ENCODE results near the gene HSPA12A.

Gene HSPA12A

DNA sequence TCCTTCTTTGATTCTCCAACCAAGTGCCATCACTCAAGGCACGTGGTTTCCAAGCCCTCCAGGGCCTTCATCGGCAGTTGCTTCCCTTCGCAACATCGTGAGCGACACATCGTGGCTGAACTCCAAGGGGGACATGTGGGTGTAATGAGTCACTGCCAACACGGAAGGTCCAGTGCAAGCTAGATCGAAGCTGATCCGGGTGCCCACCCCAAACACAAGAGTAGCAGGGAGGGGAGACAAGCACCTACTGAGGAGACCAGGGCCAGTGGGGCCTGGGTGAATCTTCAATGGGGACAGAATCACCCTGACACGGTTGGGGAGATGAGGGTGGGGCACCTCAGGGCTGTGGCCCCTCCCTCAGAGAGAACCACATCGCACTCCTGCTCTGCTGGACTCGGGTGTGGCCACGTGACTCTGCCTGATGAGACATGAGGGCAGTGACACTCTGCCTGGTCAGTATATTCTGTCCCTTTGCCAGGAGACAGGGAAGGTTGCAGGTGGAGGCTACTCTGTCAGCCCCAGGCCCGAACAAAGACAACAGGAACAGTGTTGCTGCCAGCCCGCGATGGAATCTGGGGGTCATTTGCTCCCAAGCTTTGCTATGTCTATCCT lies 36.8 kb upstream of the HSPA12A start:
- Histone ChIP-seq H3K14ac (ENCODE audit: low read length) (no peak overlapping the region), H2BK5ac (ENCODE audit: low read length) (no peak overlapping the region), H4K91ac (ENCODE audit: low read depth, low read length, poor library complexity) (no peak overlapping the region), H3K27me3 (ENCODE audit: control insufficient read depth in 3 of 3, insufficient read depth in 3 of 3, low read depth in 1 of 3, low read length in 3 of 3) (peaks cover 0 to 4% (median 0%) of the 10 kb centered on the region in 3 experiments), H3K4me2 (ENCODE audit: insufficient read depth, low read length, poor library complexity, severe bottlenecking) (no peak overlapping the region), H3K27ac (replicated peaks; ENCODE audit: low read length) (no peak overlapping the region), H2AK5ac (ENCODE audit: low read depth, low read length) (no peak overlapping the region), H2AFZ (ENCODE audit: low read length) (no peak overlapping the region), H4K8ac (ENCODE audit: low read depth, low read length) (no peak overlapping the region), H2BK12ac (ENCODE audit: low read length) (peak overlapping the region; percentile 68), H3K36me3 (replicated peaks in 1 of 2; ENCODE audit: control insufficient read depth in 2 of 2, insufficient read depth in 2 of 2, low read length in 2 of 2) (no peaks in the 10 kb centered on the region), H2BK120ac (ENCODE audit: low read depth, low read length) (no peak overlapping the region), H3K4me3 (ENCODE audit: low read length in 2 of 2) (no peak overlapping the region), H3K4ac (ENCODE audit: low read length) (no peak overlapping the region), H3K4me1 (ENCODE audit: control insufficient read depth in 2 of 2, insufficient read depth in 1 of 2, low read depth in 1 of 2, low read length in 2 of 2) (peaks cover 0 to 2% of the 10 kb centered on the region in 2 donors), H3K18ac (ENCODE audit: low read length) (peak overlapping the region; percentile 42), H3K9me3 (replicated peaks in 1 of 2; ENCODE audit: control insufficient read depth in 2 of 2, insufficient read depth in 1 of 2, low read depth in 1 of 2, low read length in 2 of 2) (no peaks in the 10 kb centered on the region), H3K9ac (ENCODE audit: low read depth, low read length, poor library complexity) (no peak overlapping the region), H2BK15ac (ENCODE audit: low read length) (no peak overlapping the region), H3K23ac (ENCODE audit: low read depth, low read length, poor library complexity) (no peak overlapping the region), H3K79me1 (ENCODE audit: low read depth, low read length) (no peaks in the 10 kb centered on the region)
- no peak for DNase-seq (ENCODE audit: low spot score)
- no CpG with 5 or more reads among the region's 16 CpGs for WGBS, 2 donors (ENCODE audit: extremely low coverage in 2 of 2, insufficient read length in 2 of 2, insufficient replicate concordance in 1 of 2)

- Histone ChIP-seq H3K18ac (ENCODE audit: low read length) (no peak overlapping the region), H3K79me1 (ENCODE audit: low read depth, low read length) (no peaks in the 10 kb centered on the region), H3K14ac (ENCODE audit: low read length) (no peak overlapping the region), H4K91ac (ENCODE audit: low read depth, low read length, poor library complexity) (no peak overlapping the region), H2BK15ac (ENCODE audit: low read length) (no peak overlapping the region), H2BK5ac (ENCODE audit: low read length) (no peak overlapping the region), H2AK5ac (ENCODE audit: low read depth, low read length) (no peak overlapping the region), H3K4ac (ENCODE audit: low read length) (no peak overlapping the region), H4K8ac (ENCODE audit: low read depth, low read length) (no peak overlapping the region), H3K36me3 (replicated peaks in 1 of 2; ENCODE audit: control insufficient read depth in 2 of 2, insufficient read depth in 2 of 2, low read length in 2 of 2) (no peaks in the 10 kb centered on the region), H3K9me3 (replicated peaks in 1 of 2; ENCODE audit: control insufficient read depth in 2 of 2, insufficient read depth in 1 of 2, low read depth in 1 of 2, low read length in 2 of 2) (no peaks in the 10 kb centered on the region), H3K9ac (ENCODE audit: low read depth, low read length, poor library complexity) (no peak overlapping the region), H3K4me3 (ENCODE audit: low read length in 2 of 2) (no peak overlapping the region), H3K23ac (ENCODE audit: low read depth, low read length, poor library complexity) (no peak overlapping the region), H2BK12ac (ENCODE audit: low read length) (no peak overlapping the region), H3K27me3 (ENCODE audit: control insufficient read depth in 3 of 3, insufficient read depth in 3 of 3, low read depth in 1 of 3, low read length in 3 of 3) (no peaks in the 10 kb centered on the region), H3K4me2 (ENCODE audit: insufficient read depth, low read length, poor library complexity, severe bottlenecking) (no peak overlapping the region), H2BK120ac (ENCODE audit: low read depth, low read length) (no peak overlapping the region), H2AFZ (ENCODE audit: low read length) (no peak overlapping the region), H3K27ac (replicated peaks; ENCODE audit: low read length) (no peak overlapping the region), H3K4me1 (ENCODE audit: control insufficient read depth in 2 of 2, insufficient read depth in 1 of 2, low read depth in 1 of 2, low read length in 2 of 2) (no peaks in the 10 kb centered on the region)
- no peak for DNase-seq (ENCODE audit: low spot score)
- no CpG with 5 or more reads among the region's 8 CpGs for WGBS, 2 donors (ENCODE audit: extremely low coverage in 2 of 2, insufficient read length in 2 of 2, insufficient replicate concordance in 1 of 2)
These were observed 34.6 kb upstream of the HSPA12A start for GRCh38 chr10:116777006-116777405.

- Histone ChIP-seq H3K4me1 (ENCODE audit: control insufficient read depth in 2 of 2, insufficient read depth in 1 of 2, low read depth in 1 of 2, low read length in 2 of 2) (peaks cover 0 to 4% of the 10 kb centered on the region in 2 donors), H3K14ac (ENCODE audit: low read length) (no peak overlapping the region), H3K27ac (replicated peaks; ENCODE audit: low read length) (no peak overlapping the region), H3K23ac (ENCODE audit: low read depth, low read length, poor library complexity) (peak overlapping the region; percentile 39), H2BK120ac (ENCODE audit: low read depth, low read length) (no peak overlapping the region), H2BK15ac (ENCODE audit: low read length) (peak overlapping the region; percentile 28), H3K4me2 (ENCODE audit: insufficient read depth, low read length, poor library complexity, severe bottlenecking) (no peak overlapping the region), H2BK5ac (ENCODE audit: low read length) (peak overlapping the region; percentile 63), H3K4ac (ENCODE audit: low read length) (no peak overlapping the region), H3K79me1 (ENCODE audit: low read depth, low read length) (no peaks in the 10 kb centered on the region), H4K8ac (ENCODE audit: low read depth, low read length) (no peak overlapping the region), H3K9me3 (replicated peaks in 1 of 2; ENCODE audit: control insufficient read depth in 2 of 2, insufficient read depth in 1 of 2, low read depth in 1 of 2, low read length in 2 of 2) (no peaks in the 10 kb centered on the region), H3K9ac (ENCODE audit: low read depth, low read length, poor library complexity) (no peak overlapping the region), H4K91ac (ENCODE audit: low read depth, low read length, poor library complexity) (no peak overlapping the region), H3K4me3 (ENCODE audit: low read length in 2 of 2) (no peak overlapping the region), H2BK12ac (ENCODE audit: low read length) (peak overlapping the region; percentile 24), H3K36me3 (replicated peaks in 1 of 2; ENCODE audit: control insufficient read depth in 2 of 2, insufficient read depth in 2 of 2, low read length in 2 of 2) (no peaks in the 10 kb centered on the region), H3K27me3 (ENCODE audit: control insufficient read depth in 3 of 3, insufficient read depth in 3 of 3, low read depth in 1 of 3, low read length in 3 of 3) (no peaks in the 10 kb centered on the region), H2AK5ac (ENCODE audit: low read depth, low read length) (peak overlapping the region; percentile 53), H3K18ac (ENCODE audit: low read length) (peak overlapping the region; percentile 67), H2AFZ (ENCODE audit: low read length) (no peak overlapping the region)
- WGBS, 2 donors (ENCODE audit: extremely low coverage in 2 of 2, insufficient read length in 2 of 2, insufficient replicate concordance in 1 of 2), result no CpG with 5 or more reads among the region's 15 CpGs
- no peak for DNase-seq (ENCODE audit: low spot score)
These were observed 33.4 kb upstream of the HSPA12A start for GRCh38 chr10:116775488-116776400.

DNA sequence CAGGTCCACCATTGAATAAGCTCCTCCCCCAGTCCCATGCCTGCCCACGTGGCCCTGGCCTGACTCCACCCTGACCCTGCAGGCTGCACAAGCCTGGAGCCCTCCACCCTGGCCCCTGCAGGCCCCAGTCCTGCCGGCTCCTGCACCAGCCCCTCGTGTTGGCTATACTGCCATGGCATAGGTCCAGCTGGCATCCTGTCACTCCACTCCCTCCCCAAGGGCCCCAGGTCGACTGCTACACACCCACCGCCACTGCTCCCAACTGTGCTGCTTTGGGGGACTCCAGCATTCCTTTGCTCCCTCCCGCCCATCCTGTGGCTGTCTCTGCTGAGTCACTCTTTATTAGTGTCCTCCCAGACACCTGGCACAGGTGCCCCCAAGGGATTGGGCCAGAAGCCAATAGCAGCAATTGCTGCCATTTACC lies 32.4 kb upstream of the HSPA12A start:
- Histone ChIP-seq H3K27me3 (ENCODE audit: control insufficient read depth in 3 of 3, insufficient read depth in 3 of 3, low read depth in 1 of 3, low read length in 3 of 3) (no peaks in the 10 kb centered on the region), H3K9me3 (replicated peaks in 1 of 2; ENCODE audit: control insufficient read depth in 2 of 2, insufficient read depth in 1 of 2, low read depth in 1 of 2, low read length in 2 of 2) (no peaks in the 10 kb centered on the region), H2AFZ (ENCODE audit: low read length) (no peak overlapping the region), H3K79me1 (ENCODE audit: low read depth, low read length) (no peaks in the 10 kb centered on the region), H2BK12ac (ENCODE audit: low read length) (no peak overlapping the region), H3K18ac (ENCODE audit: low read length) (peak overlapping the region; percentile 33), H3K14ac (ENCODE audit: low read length) (no peak overlapping the region), H3K36me3 (replicated peaks in 1 of 2; ENCODE audit: control insufficient read depth in 2 of 2, insufficient read depth in 2 of 2, low read length in 2 of 2) (no peaks in the 10 kb centered on the region), H2BK120ac (ENCODE audit: low read depth, low read length) (no peak overlapping the region), H2AK5ac (ENCODE audit: low read depth, low read length) (peak overlapping the region; percentile 6), H3K27ac (replicated peaks; ENCODE audit: low read length) (no peak overlapping the region), H3K9ac (ENCODE audit: low read depth, low read length, poor library complexity) (no peak overlapping the region), H3K4ac (ENCODE audit: low read length) (no peak overlapping the region), H2BK15ac (ENCODE audit: low read length) (no peak overlapping the region), H4K8ac (ENCODE audit: low read depth, low read length) (no peak overlapping the region), H2BK5ac (ENCODE audit: low read length) (no peak overlapping the region), H3K4me3 (ENCODE audit: low read length in 2 of 2) (no peak overlapping the region), H3K23ac (ENCODE audit: low read depth, low read length, poor library complexity) (peak overlapping the region; percentile 37), H3K4me1 (ENCODE audit: control insufficient read depth in 2 of 2, insufficient read depth in 1 of 2, low read depth in 1 of 2, low read length in 2 of 2) (peaks cover 0 to 5% of the 10 kb centered on the region in 2 donors), H3K4me2 (ENCODE audit: insufficient read depth, low read length, poor library complexity, severe bottlenecking) (no peak overlapping the region), H4K91ac (ENCODE audit: low read depth, low read length, poor library complexity) (no peak overlapping the region)
- WGBS, 2 donors (ENCODE audit: extremely low coverage in 2 of 2, insufficient read length in 2 of 2, insufficient replicate concordance in 1 of 2), result no CpG with 5 or more reads among the region's 6 CpGs
- no peak for DNase-seq (ENCODE audit: low spot score)

All from neuronal stem cell (in vitro differentiated cells).